Breast epithelium (tissue), 3 donors: ENCODE data around the gene DAB2IP.

Source experiments
- POLR2A ChIP-seq: fragments of 450-650 bp; IDR thresholded peaks from one replicate; pipeline ENCODE4 v1.6.1; 2016; ENCODE audit warnings: antibody characterized with exemption, mild to moderate bottlenecking, moderate library complexity
- TF ChIP-seq, protein P1 (sequence below), 3 donors: fragments of 450-650 bp; IDR thresholded peaks; one replicate each; pipeline ENCODE4 v1.5.1; 2016 to 2017; ENCODE audit warnings: antibody characterized with exemption in 3 of 3, mild to moderate bottlenecking in 3 of 3, moderate library complexity in 3 of 3

DNA sequence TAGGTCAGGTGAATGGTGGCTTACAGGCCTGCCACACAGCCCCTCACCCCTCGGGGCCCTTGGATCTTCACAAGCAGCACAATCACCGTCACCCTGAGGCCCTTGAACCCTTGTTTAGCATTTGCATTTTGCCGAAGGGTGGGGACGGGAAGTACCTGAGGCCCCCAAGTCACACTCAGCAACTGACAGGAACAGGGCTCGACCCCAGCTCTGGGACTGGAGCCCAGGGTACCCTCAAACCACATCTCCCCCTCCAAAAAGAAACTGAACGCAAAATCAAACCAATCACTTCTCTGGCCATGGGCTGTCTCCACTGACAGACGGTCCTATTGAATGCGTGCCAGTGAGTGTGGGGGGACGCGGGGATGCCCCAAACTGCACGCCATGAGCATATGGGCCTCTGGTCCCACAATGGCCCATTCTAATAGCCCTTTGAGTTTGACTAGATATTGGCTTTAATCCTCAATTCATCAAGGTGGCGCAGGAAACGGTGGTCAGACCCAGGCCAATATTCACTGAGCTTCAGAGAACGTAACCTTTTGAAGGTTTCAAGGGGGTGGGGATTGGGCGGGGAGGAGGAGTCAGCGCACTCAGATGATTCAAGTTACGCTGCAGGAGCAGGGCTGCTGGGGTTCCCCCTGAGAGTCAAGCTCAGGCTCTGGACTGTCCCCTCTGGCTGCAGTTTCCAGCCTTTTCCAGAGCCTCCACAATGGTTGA, 176.0 kb downstream of the DAB2IP start:
- TF ChIP-seq POLR2A, result no peak
- TF ChIP-seq, protein P1, sequence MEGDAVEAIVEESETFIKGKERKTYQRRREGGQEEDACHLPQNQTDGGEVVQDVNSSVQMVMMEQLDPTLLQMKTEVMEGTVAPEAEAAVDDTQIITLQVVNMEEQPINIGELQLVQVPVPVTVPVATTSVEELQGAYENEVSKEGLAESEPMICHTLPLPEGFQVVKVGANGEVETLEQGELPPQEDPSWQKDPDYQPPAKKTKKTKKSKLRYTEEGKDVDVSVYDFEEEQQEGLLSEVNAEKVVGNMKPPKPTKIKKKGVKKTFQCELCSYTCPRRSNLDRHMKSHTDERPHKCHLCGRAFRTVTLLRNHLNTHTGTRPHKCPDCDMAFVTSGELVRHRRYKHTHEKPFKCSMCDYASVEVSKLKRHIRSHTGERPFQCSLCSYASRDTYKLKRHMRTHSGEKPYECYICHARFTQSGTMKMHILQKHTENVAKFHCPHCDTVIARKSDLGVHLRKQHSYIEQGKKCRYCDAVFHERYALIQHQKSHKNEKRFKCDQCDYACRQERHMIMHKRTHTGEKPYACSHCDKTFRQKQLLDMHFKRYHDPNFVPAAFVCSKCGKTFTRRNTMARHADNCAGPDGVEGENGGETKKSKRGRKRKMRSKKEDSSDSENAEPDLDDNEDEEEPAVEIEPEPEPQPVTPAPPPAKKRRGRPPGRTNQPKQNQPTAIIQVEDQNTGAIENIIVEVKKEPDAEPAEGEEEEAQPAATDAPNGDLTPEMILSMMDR (IDR thresholded peaks at IDR 0.05), result no peak
